Measurements from ENCODE around the gene FPR1. TPM values are rescaled to one million over a fixed set of nuclear protein-coding genes. Genes with fewer than 3 reads are reported as not detected.

The FPR1 gene
- total RNA-seq = 0.56 and 0.96 TPM in 2 replicates

GRCh38 chr19:51751655-51752054 lies at the start of gene FPR1:
Gene FPR1 (minus strand): TSS chr19:51751878. CDS start chr19:51746994, 4,884 bp downstream.

DNA sequence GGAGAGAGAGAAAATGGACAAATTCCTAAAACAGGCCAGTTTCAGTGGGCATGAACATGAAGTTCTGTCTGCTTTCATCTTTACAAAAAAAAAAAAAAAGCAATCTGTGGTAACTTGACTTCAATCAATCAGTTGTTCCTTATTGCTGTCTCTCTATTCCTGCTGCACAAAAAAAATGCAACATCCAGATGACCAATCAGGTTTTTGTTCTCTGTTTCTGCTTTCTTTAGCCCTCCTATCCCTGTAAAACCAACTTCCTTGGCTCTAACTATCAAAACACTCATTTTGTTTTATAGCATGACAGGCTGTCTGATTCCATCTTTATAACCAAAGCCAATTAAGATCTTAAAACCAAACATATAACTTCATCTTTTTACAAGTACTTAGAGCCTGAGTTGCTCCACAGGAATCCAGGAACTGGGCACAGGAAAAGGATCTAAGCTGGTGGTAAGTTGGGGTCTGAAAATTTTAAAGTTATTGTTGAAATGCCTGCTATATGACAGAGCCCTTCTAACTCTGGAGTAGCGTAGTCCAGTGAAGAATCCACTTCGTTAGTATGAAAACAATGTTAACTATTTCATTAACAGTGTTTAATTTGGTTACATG lies 43.3 kb upstream of the FPR1 start, which contains the start of gene FPR3:
Gene FPR3, plus strand, starts transcription at position 273 of the 606 bp plus-strand sequence. CDS start 28,592 bp downstream, outside the sequence.

GRCh38 chr19:51760697-51761356 lies 9.1 kb upstream of the FPR1 start, which contains the start of gene FPR2:
Gene FPR2 (plus strand): TSS chr19:51761180. CDS start chr19:51768659, 7,479 bp downstream.

Other genes starting within 250 kb of the FPR1 start
- gene SIGLEC6, start 220.2 kb downstream of the FPR1 start, total RNA-seq = not detected in 2 replicates
- gene ZNF175, start 180.6 kb downstream of the FPR1 start, total RNA-seq = 31.0 and 56.9 TPM in 2 replicates
- gene SIGLEC5, start 121.5 kb downstream of the FPR1 start, total RNA-seq = not detected in 2 replicates
- not detected in 2 replicates for gene SIGLEC14, start 105.1 kb downstream of the FPR1 start, total RNA-seq
- gene SPACA6, start 58.5 kb downstream of the FPR1 start, total RNA-seq = 4.8 and 5.2 TPM in 2 replicates
- gene HAS1, start 27.9 kb downstream of the FPR1 start, total RNA-seq = 28.2 and 243 TPM in 2 replicates
- gene FPR2, start 9.3 kb upstream of the FPR1 start, total RNA-seq = under 0.01 and 0.19 TPM in 2 replicates
- under 0.01 TPM in 1 of 2 replicates, not detected in the other for gene FPR3, start 43.3 kb upstream of the FPR1 start, total RNA-seq
- gene ZNF577, start 136.1 kb upstream of the FPR1 start, total RNA-seq = 7.7 and 11.3 TPM in 2 replicates
- gene ZNF649, start 153.1 kb upstream of the FPR1 start, total RNA-seq = 6.5 and 7.3 TPM in 2 replicates
- 4.2 and 8.7 TPM in 2 replicates for gene ZNF613, start 175.6 kb upstream of the FPR1 start, total RNA-seq
- gene ZNF350, start 235.0 kb upstream of the FPR1 start, total RNA-seq = 8.2 and 14.1 TPM in 2 replicates

Measured in regular cardiac myocyte (primary cell).